ENCODE data around the gene TMEM82.

The TMEM82 gene

DNA sequence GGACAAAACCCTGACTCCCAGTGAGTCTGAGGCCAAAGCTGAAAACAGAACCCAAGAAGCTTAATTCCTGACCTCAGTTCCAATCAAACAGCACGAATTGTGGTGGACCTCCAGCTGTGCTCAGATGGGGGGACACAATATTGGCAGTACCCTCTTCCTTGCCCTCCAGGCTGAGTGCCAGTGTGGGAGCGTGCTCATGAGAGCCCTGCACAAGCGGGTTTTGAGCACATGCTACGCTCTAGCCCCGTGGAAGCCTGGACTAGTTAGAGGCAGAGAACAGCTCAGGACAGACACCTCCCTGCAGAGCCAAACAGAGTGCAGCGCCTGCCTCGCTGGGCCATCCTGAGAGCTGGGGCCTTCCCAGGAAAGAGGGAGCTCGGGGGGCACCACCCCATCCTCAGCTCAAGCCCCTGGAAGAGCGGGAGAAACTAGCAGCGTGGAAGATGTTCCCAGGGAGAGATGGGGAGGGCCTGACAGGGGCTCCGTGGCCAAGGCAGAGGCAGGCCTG is 9.0 kb upstream of the TMEM82 start:
- Histone ChIP-seq H3K9ac (ENCODE audit: low read depth, low read length) (no peak overlapping the region), H3K4me3 (ENCODE audit: low read length) (no peak overlapping the region), H3K36me3 (ENCODE audit: insufficient read depth, low read depth, low read length) (peaks cover 41% of the 10 kb centered on the region), H3K27me3 (ENCODE audit: insufficient read depth, low read length) (no peaks in the 10 kb centered on the region), H3K27ac (ENCODE audit: low read length) (no peak overlapping the region), H3K4me1 (ENCODE audit: insufficient read depth, low read length) (no peaks in the 10 kb centered on the region), H3K9me3 (ENCODE audit: insufficient read depth, low read depth, low read length) (no peaks in the 10 kb centered on the region)

- Histone ChIP-seq H3K9ac (ENCODE audit: low read depth, low read length) (no peak overlapping the region), H3K36me3 (ENCODE audit: insufficient read depth, low read depth, low read length) (peaks cover 38% of the 10 kb centered on the region), H3K4me1 (ENCODE audit: insufficient read depth, low read length) (no peaks in the 10 kb centered on the region), H3K9me3 (ENCODE audit: insufficient read depth, low read depth, low read length) (no peaks in the 10 kb centered on the region), H3K27ac (ENCODE audit: low read length) (no peak overlapping the region), H3K27me3 (ENCODE audit: insufficient read depth, low read length) (no peaks in the 10 kb centered on the region), H3K4me3 (ENCODE audit: low read length) (no peak overlapping the region)
Measured at GRCh38 chr1:15733726-15734226, 8.5 kb upstream of the TMEM82 start.

DNA sequence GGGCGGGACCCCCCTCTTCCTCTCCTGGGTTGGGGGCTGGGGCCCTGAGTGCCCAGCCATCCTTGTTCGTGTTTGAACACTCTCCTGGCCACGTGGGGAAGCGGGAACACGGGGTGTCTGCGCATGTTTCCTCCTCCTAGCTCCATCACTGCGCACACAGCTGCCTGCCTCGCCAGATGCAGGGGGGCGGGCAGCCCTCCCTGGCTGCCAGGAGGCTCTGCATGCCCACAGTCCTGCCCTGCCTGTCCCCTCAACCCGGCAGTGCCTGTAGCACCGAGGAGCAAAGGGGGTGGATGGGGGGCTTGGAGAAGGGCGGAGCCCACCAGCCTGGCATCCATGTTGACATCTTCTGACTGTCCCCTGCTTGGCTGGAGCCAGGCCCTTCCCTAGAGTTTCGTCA is 8.0 kb upstream of the TMEM82 start:
- Histone ChIP-seq H3K9me3 (ENCODE audit: insufficient read depth, low read depth, low read length) (no peaks in the 10 kb centered on the region), H3K27ac (ENCODE audit: low read length) (no peak overlapping the region), H3K9ac (ENCODE audit: low read depth, low read length) (no peak overlapping the region), H3K36me3 (ENCODE audit: insufficient read depth, low read depth, low read length) (peaks cover 38% of the 10 kb centered on the region), H3K4me3 (ENCODE audit: low read length) (no peak overlapping the region), H3K27me3 (ENCODE audit: insufficient read depth, low read length) (no peaks in the 10 kb centered on the region), H3K4me1 (ENCODE audit: insufficient read depth, low read length) (no peaks in the 10 kb centered on the region)

DNA sequence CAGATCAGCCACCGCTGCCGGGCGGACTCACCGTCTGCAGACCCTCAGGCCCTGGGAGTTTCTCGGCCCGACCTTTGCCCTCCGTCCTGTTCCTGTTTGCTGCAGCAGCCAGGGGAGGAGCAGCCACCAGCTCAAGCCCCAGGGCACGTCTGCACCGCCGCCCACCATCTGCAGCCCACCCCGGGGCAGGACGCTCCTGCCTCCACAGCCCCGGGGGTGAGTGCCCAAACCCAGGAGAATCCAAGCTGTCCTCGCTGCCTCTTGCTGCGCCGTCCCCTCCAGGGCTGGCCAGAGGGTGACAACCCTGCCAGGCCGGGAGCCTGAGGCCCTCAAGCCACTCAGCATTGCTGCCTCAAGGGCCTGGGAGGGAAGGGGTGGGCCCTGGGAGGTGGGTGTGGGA is 7.4 kb upstream of the TMEM82 start:
- Histone ChIP-seq H3K9me3 (ENCODE audit: insufficient read depth, low read depth, low read length) (no peaks in the 10 kb centered on the region), H3K27me3 (ENCODE audit: insufficient read depth, low read length) (no peaks in the 10 kb centered on the region), H3K36me3 (ENCODE audit: insufficient read depth, low read depth, low read length) (peaks cover 38% of the 10 kb centered on the region), H3K9ac (ENCODE audit: low read depth, low read length) (no peak overlapping the region), H3K27ac (ENCODE audit: low read length) (no peak overlapping the region), H3K4me1 (ENCODE audit: insufficient read depth, low read length) (no peaks in the 10 kb centered on the region), H3K4me3 (ENCODE audit: low read length) (no peak overlapping the region)

DNA sequence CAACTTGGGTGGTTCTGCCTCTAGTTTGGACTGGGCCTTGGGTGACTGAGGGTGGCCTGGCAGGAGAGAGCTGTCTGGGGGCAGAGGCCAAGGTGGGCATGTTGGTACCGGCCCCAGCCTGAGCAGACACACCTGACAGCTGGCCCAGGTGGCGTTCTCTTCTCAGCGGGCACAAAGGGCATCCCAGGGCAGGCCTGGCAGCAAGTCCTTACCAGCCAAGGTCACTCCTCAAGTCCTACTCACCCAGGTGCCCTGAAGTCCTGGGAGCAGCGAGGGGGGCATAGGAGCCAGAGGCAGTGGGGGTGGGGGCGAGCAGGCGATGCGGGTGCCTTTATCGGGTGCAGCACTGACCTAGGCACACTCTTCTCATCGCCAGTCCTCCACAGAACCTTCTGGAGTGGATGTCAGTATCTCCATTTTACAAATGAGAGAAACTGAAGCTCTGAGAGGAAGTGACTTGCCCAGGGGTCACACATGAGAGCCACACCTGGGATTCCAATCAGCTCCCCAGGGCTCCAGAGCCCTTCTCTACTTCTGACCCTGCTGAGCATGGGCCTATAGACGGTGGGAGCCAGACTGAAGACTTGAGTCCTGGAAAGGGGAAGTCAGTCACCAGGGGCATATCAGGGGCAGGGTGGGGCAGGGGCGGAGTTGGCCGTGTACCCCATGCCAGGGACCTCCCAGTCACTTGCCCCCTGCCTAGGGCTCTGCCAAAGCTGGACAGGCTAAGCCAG is 6.8 kb upstream of the TMEM82 start:
- Histone ChIP-seq H3K36me3 (ENCODE audit: insufficient read depth, low read depth, low read length) (peaks cover 37% of the 10 kb centered on the region), H3K27ac (ENCODE audit: low read length) (no peak overlapping the region), H3K9me3 (ENCODE audit: insufficient read depth, low read depth, low read length) (no peaks in the 10 kb centered on the region), H3K4me1 (ENCODE audit: insufficient read depth, low read length) (no peaks in the 10 kb centered on the region), H3K9ac (ENCODE audit: low read depth, low read length) (no peak overlapping the region), H3K4me3 (ENCODE audit: low read length) (no peak overlapping the region), H3K27me3 (ENCODE audit: insufficient read depth, low read length) (no peaks in the 10 kb centered on the region)

DNA sequence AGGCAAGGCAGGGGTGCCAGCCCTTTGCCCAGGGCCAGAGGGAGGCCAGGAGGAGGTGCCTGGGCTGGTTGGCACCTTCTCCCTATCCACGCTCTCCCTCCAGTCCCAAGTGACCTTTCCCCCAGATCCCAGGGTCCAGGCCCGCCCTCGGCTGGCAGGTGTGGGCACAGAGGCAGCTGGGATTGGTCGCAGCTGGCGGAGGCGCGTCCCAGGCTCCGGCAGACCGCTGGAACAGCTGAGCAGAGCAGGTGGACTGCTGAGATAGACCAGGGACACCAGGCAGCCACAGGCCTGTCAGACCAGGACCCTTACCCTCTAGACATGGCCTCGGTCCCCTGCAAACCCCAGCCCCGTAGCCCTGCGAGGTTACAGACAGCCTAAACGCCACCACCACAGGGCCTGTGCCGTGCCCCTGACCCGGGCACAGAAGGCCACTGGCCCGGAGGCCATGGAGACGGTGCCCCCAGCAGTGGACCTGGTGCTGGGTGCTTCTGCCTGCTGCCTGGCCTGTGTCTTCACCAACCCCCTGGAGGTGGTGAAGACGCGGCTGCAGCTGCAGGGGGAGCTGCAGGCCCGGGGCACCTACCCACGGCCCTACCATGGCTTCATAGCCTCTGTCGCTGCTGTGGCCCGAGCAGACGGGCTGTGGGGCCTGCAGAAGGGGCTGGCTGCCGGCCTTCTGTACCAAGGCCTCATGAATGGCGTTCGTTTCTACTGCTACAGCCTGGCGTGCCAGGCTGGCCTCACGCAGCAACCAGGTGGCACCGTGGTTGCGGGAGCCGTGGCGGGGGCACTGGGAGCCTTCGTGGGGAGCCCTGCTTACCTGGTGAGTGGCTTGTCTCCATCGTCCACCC is 6.0 kb upstream of the TMEM82 start, which contains the start of gene SLC25A34:
Gene SLC25A34 (plus strand): TSS at position 221 of the 854 bp plus-strand sequence. CDS start 228 bp downstream, at position 449.
- no peak within 1 kb of the TSS for H3K4me3 ChIP-seq (ENCODE audit: low read length)
- H3K9me3 ChIP-seq (ENCODE audit: insufficient read depth, low read depth, low read length): no peaks in the 10 kb centered on the region
- no peaks in the 10 kb centered on the region for H3K27me3 ChIP-seq (ENCODE audit: insufficient read depth, low read length)
- H3K27ac ChIP-seq (ENCODE audit: low read length): no peak within 1 kb of the TSS
- H3K4me1 ChIP-seq (ENCODE audit: insufficient read depth, low read length): no peaks in the 10 kb centered on the region
- no peak within 1 kb of the TSS; the same call in 1 of the 2 replicates for H3K9ac ChIP-seq (ENCODE audit: low read depth, low read length)
- peaks cover 29% of the 10 kb centered on the region for H3K36me3 ChIP-seq (ENCODE audit: insufficient read depth, low read depth, low read length)

- Histone ChIP-seq H3K27ac (ENCODE audit: low read length) (no peak overlapping the region), H3K9me3 (ENCODE audit: insufficient read depth, low read depth, low read length) (no peaks in the 10 kb centered on the region), H3K9ac (ENCODE audit: low read depth, low read length) (no peak overlapping the region), H3K27me3 (ENCODE audit: insufficient read depth, low read length) (no peaks in the 10 kb centered on the region), H3K4me1 (ENCODE audit: insufficient read depth, low read length) (no peaks in the 10 kb centered on the region), H3K4me3 (ENCODE audit: low read length) (no peak overlapping the region), H3K36me3 (ENCODE audit: insufficient read depth, low read depth, low read length) (peaks cover 25% of the 10 kb centered on the region)
Measured at GRCh38 chr1:15736892-15737261, 5.4 kb upstream of the TMEM82 start.

DNA sequence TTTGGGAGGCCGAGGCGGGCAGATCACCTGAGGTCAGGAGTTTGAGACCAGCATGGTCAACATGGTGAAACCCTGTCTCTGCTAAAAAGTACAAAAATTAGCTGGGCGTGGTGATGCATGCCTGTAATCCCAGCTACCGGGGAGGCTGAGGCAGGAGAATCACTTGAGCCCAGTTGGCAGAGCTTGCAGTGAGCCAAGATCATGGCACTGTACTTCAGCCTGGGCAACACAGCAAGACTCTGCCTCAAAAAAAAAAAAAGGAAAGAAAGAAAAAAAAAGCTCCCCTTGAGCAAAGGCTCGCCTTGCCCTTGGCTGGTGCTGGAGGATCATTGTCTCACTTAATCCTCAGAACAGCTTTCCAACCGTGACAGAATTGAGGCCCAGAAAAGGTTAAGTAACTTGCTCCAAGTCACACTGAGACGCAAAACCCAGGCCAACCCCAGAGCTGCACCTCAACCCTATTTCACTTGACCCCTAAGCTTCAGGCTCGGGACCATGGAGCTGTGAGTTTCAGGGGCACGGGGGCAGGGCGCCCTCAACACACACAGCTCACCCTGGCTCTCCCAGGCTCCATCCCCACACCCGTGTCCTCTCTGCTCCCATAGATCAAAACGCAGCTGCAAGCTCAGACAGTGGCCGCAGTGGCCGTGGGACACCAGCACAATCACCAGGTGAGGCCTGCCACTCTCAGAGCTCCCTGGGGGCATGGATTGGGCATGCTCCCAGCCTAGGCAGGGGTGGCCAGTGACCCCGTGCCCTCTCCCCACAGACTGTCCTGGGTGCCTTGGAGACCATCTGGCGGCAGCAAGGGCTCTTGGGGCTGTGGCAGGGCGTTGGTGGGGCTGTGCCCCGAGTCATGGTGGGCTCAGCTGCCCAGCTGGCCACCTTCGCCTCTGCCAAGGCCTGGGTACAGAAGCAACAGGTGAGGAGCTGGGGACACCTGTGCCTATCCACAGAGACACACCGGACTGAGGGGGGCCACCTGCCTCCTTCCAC is 4.7 kb upstream of the TMEM82 start:
- Histone ChIP-seq H3K9ac (ENCODE audit: low read depth, low read length) (no peak overlapping the region), H3K27ac (ENCODE audit: low read length) (no peak overlapping the region), H3K4me3 (ENCODE audit: low read length) (no peak overlapping the region), H3K36me3 (ENCODE audit: insufficient read depth, low read depth, low read length) (peaks cover 19% of the 10 kb centered on the region), H3K27me3 (ENCODE audit: insufficient read depth, low read length) (no peaks in the 10 kb centered on the region), H3K9me3 (ENCODE audit: insufficient read depth, low read depth, low read length) (no peaks in the 10 kb centered on the region), H3K4me1 (ENCODE audit: insufficient read depth, low read length) (no peaks in the 10 kb centered on the region)

GRCh38 chr1:15738416-15739113 is 3.7 kb upstream of the TMEM82 start:
- Histone ChIP-seq H3K27me3 (ENCODE audit: insufficient read depth, low read length) (no peaks in the 10 kb centered on the region), H3K27ac (ENCODE audit: low read length) (no peak overlapping the region), H3K36me3 (ENCODE audit: insufficient read depth, low read depth, low read length) (peaks cover 9% of the 10 kb centered on the region; the same call in 1 of the 2 replicates), H3K9me3 (ENCODE audit: insufficient read depth, low read depth, low read length) (no peaks in the 10 kb centered on the region), H3K4me1 (ENCODE audit: insufficient read depth, low read length) (no peaks in the 10 kb centered on the region), H3K9ac (ENCODE audit: low read depth, low read length) (no peak overlapping the region), H3K4me3 (ENCODE audit: low read length) (no peak overlapping the region)

DNA sequence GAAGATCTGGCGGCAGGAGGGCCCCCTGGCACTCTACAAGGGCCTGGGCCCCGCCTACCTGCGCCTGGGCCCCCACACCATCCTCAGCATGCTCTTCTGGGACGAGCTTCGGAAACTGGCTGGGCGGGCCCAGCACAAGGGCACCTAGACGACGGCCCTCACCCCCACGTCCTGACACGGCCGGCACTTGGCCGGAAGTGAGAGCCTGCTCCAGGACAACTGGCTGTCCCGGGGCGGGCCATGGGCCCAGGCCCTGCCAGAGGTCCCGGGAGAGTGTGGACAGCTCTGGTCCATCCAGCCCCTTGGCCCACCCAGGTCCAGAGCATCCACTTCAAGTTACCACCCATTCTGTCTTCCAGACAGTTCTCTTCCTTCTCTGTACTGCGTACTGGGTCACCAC is 3.0 kb upstream of the TMEM82 start:
- Histone ChIP-seq H3K27me3 (ENCODE audit: insufficient read depth, low read length) (no peaks in the 10 kb centered on the region), H3K9me3 (ENCODE audit: insufficient read depth, low read depth, low read length) (no peaks in the 10 kb centered on the region), H3K36me3 (ENCODE audit: insufficient read depth, low read depth, low read length) (peaks cover 4% of the 10 kb centered on the region; the same call in 1 of the 2 replicates), H3K4me1 (ENCODE audit: insufficient read depth, low read length) (no peaks in the 10 kb centered on the region), H3K27ac (ENCODE audit: low read length) (no peak overlapping the region), H3K4me3 (ENCODE audit: low read length) (no peak overlapping the region), H3K9ac (ENCODE audit: low read depth, low read length) (no peak overlapping the region)

Measured in iPS-20b (cell line).